Measurements from ENCODE around the gene GPR45. TPM values are rescaled to one million over a fixed set of nuclear protein-coding genes. Genes with fewer than 3 reads are reported as not detected.

Gene GPR45
- total and polyA plus RNA-seq, 4 donors = not detected

GRCh38 chr2:105279126-105279525, 37.6 kb downstream of the GPR45 start:
- no peak overlapping the region for H3K27ac ChIP-seq (ENCODE audit: low read depth in 1 of 2, low read length in 2 of 2)
- no peaks in the 10 kb centered on the region for H3K9me3 ChIP-seq (ENCODE audit: control insufficient read depth in 4 of 4, low read length in 3 of 4)
- no peaks in the 10 kb centered on the region for H3K27me3 ChIP-seq (ENCODE audit: control insufficient read depth in 4 of 4, insufficient read depth in 4 of 4, low read length in 3 of 4)
- no peak for DNase-seq (ENCODE audit: low spot score)
- H3K36me3 ChIP-seq (ENCODE audit: control insufficient read depth in 4 of 4, insufficient read depth in 3 of 4, low read depth in 1 of 4, low read length in 3 of 4) = peaks cover 8 to 53% (median 32%) of the 10 kb centered on the region in 4 donors
- H3K9ac ChIP-seq (ENCODE audit: low read depth in 1 of 2, low read length in 2 of 2) = no peak overlapping the region
- no peak overlapping the region for H3K4me3 ChIP-seq (ENCODE audit: low read depth in 1 of 3, low read length in 3 of 3)
- 100% methylated on average over 1 of the region's 1 CpG for WGBS
- H3K4me1 ChIP-seq (ENCODE audit: control insufficient read depth in 4 of 4, insufficient read depth in 4 of 4, low read length in 3 of 4) = no peaks in the 10 kb centered on the region
- no peak for TF ChIP-seq YY1 (IDR thresholded peaks at IDR 0.05)
- TF ChIP-seq HNF4A (conservative IDR thresholded peaks at IDR 0.05) = no peak
- TF ChIP-seq HNF4G (IDR thresholded peaks at IDR 0.05) = no peak
- no peak for TF ChIP-seq CTCF (IDR thresholded peaks at IDR 0.05; ENCODE audit: low read depth, low read length, missing input control)
- no peak for TF ChIP-seq RXRA (IDR thresholded peaks at IDR 0.05)
- no peak for TF ChIP-seq MAX (IDR thresholded peaks at IDR 0.05)
- TF ChIP-seq SP1 (IDR thresholded peaks at IDR 0.05) = no peak
- no peak for TF ChIP-seq EGR1 (IDR thresholded peaks at IDR 0.05; ENCODE audit: low read depth in 2 of 2)
- TF ChIP-seq FOXA1 (IDR thresholded peaks at IDR 0.05) = no peak
- no peak for TF ChIP-seq ZBTB33 (IDR thresholded peaks at IDR 0.05)
- no peak for TF ChIP-seq TAF1 (conservative IDR thresholded peaks at IDR 0.05)
- no peak for TF ChIP-seq JUND (IDR thresholded peaks at IDR 0.05)
- no peak for TF ChIP-seq RAD21 (IDR thresholded peaks at IDR 0.05)

- Histone ChIP-seq H3K27ac (ENCODE audit: low read depth in 1 of 2, low read length in 2 of 2) (no peak overlapping the region), H3K4me3 (ENCODE audit: low read depth in 1 of 3, low read length in 3 of 3) (no peak overlapping the region), H3K4me1 (ENCODE audit: control insufficient read depth in 4 of 4, insufficient read depth in 4 of 4, low read length in 3 of 4) (no peaks in the 10 kb centered on the region), H3K9me3 (ENCODE audit: control insufficient read depth in 4 of 4, low read length in 3 of 4) (no peaks in the 10 kb centered on the region), H3K9ac (ENCODE audit: low read depth in 1 of 2, low read length in 2 of 2) (no peak overlapping the region), H3K27me3 (ENCODE audit: control insufficient read depth in 4 of 4, insufficient read depth in 4 of 4, low read length in 3 of 4) (no peaks in the 10 kb centered on the region), H3K36me3 (ENCODE audit: control insufficient read depth in 4 of 4, insufficient read depth in 3 of 4, low read depth in 1 of 4, low read length in 3 of 4) (peaks cover 10 to 53% (median 31%) of the 10 kb centered on the region in 4 donors)
- no peak for DNase-seq (ENCODE audit: low spot score)
- TF ChIP-seq YY1 (IDR thresholded peaks at IDR 0.05) (no peak), CTCF (IDR thresholded peaks at IDR 0.05; ENCODE audit: low read depth, low read length, missing input control) (no peak), GABPA (IDR thresholded peaks at IDR 0.05 in 1 of 2, conservative IDR thresholded peaks at IDR 0.05 in 1 of 2) (no peak), NR2F2 (IDR thresholded peaks at IDR 0.05) (no peak), HNF4G (IDR thresholded peaks at IDR 0.05) (no peak), REST (IDR thresholded peaks at IDR 0.05) (no peak), JUND (IDR thresholded peaks at IDR 0.05) (no peak), HNF4A (conservative IDR thresholded peaks at IDR 0.05) (no peak), FOXA2 (IDR thresholded peaks at IDR 0.05) (no peak), ZBTB33 (IDR thresholded peaks at IDR 0.05) (no peak)
- WGBS = 94% methylated on average over 10 of the region's 10 CpGs
Measured at GRCh38 chr2:105280281-105280680, 38.7 kb downstream of the GPR45 start.

All from liver (tissue), 9 donors.